Panc1 (cell line): Measurements from ENCODE around the gene CSNK1G1.

Source experiments
- POLR2AphosphoS5 ChIP-seq: IDR thresholded peaks from 2 replicates; pipeline ENCODE4 v1.6.1; 2012; ENCODE audit warnings: mild to moderate bottlenecking, low read depth, low read length, moderate library complexity
- SIN3A ChIP-seq: IDR thresholded peaks from 2 replicates; pipeline ENCODE4 v1.6.1; 2012; ENCODE audit warnings: low read depth, mild to moderate bottlenecking, low read length, moderate library complexity, borderline replicate concordance; ENCODE audit not compliant: insufficient read depth
- TF ChIP-seq, protein P1 (sequence below): fragments of 450-650 bp; IDR thresholded peaks from 2 replicates; pipeline ENCODE4 v1.5.1; 2017; ENCODE audit warnings: mild to moderate bottlenecking
- TF ChIP-seq, protein P2 (sequence below), 2 experiments: IDR thresholded peaks; 2 replicates each; pipeline ENCODE4 v1.6.1; 2011 to 2012; ENCODE audit warnings: low read depth in 2 of 2, control low read depth in 1 of 2, low read length in 1 of 2, mild to moderate bottlenecking in 1 of 2, moderate library complexity in 1 of 2; ENCODE audit not compliant: insufficient read depth in 1 of 2

DNA sequence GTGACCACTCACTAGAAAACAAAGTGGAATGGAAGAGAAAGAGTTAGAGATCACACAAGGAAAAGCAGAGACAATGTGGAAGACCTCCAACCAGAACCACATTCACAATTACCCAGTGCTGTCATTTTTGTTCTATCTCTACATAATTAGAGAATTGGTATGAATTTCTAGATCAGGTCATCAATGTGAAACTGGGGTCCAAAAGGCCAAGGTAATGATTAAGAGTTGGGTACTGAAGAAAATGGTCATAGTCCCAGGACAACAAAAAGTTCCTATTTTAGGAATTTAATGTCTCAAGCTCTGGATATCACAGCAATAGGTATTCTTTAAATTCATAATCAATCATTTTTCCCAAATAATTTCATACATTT lies 108.5 kb downstream of the CSNK1G1 start:
- no peak for TF ChIP-seq POLR2AphosphoS5
- no peak for TF ChIP-seq SIN3A
- TF ChIP-seq, protein P1, sequence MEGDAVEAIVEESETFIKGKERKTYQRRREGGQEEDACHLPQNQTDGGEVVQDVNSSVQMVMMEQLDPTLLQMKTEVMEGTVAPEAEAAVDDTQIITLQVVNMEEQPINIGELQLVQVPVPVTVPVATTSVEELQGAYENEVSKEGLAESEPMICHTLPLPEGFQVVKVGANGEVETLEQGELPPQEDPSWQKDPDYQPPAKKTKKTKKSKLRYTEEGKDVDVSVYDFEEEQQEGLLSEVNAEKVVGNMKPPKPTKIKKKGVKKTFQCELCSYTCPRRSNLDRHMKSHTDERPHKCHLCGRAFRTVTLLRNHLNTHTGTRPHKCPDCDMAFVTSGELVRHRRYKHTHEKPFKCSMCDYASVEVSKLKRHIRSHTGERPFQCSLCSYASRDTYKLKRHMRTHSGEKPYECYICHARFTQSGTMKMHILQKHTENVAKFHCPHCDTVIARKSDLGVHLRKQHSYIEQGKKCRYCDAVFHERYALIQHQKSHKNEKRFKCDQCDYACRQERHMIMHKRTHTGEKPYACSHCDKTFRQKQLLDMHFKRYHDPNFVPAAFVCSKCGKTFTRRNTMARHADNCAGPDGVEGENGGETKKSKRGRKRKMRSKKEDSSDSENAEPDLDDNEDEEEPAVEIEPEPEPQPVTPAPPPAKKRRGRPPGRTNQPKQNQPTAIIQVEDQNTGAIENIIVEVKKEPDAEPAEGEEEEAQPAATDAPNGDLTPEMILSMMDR = no peak
- TF ChIP-seq, protein P2, sequence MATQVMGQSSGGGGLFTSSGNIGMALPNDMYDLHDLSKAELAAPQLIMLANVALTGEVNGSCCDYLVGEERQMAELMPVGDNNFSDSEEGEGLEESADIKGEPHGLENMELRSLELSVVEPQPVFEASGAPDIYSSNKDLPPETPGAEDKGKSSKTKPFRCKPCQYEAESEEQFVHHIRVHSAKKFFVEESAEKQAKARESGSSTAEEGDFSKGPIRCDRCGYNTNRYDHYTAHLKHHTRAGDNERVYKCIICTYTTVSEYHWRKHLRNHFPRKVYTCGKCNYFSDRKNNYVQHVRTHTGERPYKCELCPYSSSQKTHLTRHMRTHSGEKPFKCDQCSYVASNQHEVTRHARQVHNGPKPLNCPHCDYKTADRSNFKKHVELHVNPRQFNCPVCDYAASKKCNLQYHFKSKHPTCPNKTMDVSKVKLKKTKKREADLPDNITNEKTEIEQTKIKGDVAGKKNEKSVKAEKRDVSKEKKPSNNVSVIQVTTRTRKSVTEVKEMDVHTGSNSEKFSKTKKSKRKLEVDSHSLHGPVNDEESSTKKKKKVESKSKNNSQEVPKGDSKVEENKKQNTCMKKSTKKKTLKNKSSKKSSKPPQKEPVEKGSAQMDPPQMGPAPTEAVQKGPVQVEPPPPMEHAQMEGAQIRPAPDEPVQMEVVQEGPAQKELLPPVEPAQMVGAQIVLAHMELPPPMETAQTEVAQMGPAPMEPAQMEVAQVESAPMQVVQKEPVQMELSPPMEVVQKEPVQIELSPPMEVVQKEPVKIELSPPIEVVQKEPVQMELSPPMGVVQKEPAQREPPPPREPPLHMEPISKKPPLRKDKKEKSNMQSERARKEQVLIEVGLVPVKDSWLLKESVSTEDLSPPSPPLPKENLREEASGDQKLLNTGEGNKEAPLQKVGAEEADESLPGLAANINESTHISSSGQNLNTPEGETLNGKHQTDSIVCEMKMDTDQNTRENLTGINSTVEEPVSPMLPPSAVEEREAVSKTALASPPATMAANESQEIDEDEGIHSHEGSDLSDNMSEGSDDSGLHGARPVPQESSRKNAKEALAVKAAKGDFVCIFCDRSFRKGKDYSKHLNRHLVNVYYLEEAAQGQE (IDR thresholded peaks at IDR 0.05; ENCODE audit: insufficient read depth in 1 of 2, low read depth in 2 of 2, low read length in 1 of 2) = no peak
